NCI-H510A treated with DMSO at 0.1 percent for 48 hours (cell line): ENCODE data around the gene TTBK1.

Source experiments
- DNase-seq: peaks from one replicate; lab custom pipeline; 2025; lab: John Stamatoyannopoulos, UW

The TTBK1 gene

GRCh38 chr6:43223175-43223574, 20.1 kb upstream of the TTBK1 start:
- DNase-seq, result no peak

DNA sequence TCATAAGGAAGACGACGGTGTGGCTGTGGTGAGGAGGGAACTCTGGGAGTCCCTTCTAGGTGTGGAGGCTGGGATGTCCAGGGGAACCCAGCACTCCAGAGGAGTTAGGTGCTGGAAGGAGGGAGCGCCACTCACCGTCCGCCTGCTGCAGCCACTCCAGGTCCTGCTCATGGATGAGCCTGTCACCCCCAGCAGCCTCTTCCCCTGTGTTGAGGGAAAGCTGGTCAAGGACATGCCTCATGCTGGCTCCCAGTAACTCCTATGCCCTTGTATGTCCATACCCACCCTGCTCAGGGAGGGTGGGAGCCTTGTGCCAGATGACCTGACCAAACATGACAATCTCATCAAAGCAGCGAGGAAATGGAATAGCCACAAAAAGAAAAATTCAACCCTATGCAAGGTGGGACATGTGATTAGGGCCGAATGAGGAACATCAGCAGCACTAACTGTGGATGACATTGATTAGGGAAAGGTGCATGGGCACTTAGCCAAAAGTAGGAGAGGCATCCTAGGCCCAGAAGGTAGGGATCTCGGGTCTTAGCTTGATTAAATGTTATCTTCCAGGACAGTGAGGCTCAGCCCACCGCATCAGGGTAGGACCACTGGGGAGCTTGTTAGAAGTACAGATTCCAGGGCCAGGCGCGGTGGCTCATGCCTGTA, 17.0 kb upstream of the TTBK1 start:
- no peak for DNase-seq

DNA sequence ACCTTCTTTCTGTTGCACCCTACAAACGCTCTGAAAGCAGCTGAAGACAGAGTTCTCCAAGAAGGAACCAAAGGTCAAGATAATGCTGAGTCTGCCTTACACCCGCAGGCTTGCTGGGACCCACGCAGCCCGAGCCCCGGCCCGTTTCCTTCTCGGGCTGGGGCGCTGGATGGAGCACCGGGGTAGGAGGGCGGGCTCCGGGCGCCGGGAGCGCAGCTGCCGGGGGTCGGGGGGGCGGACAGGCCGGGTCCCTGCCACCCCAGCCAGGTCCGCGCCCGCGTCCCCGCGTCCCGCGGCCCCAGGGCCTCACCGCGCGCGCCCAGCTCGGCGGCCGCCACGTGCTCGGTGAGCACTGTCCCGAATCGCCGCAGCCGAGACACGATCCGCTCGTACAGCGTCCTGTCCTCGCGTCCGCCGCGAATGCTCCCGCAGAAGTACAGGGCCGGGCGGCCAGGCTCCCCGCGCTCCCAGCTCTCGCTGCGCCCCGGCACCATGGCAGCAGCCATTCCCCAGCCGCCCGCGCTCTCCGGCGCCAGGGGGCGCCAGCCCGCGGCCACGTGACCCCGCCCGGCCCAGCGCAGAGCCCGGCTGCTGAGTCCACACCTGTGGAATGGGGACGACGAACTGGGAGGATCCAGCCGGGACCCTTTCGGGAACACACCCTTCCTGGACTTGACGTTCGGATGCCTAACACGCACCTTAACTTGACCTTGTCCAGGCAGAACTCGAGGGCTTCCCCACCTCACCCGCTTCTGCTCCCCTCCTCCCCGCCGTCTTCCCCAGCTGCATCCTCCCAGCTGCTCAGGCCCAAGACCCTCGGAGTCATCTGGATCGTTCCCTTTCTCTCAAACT, 14.1 kb upstream of the TTBK1 start, which contains the start of gene DNPH1:
DNPH1 (minus strand) TSS at position 531 of the 852 bp plus-strand sequence; CDS start at position 506, 25 bp downstream.
- DNase-seq, result peak; percentile 71

- DNase-seq, result no peak
Observed at GRCh38 chr6:43229803-43230620, 13.3 kb upstream of the TTBK1 start.

GRCh38 chr6:43231053-43231452, 12.2 kb upstream of the TTBK1 start:
- DNase-seq, result no peak

GRCh38 chr6:43231735-43232450, 11.4 kb upstream of the TTBK1 start:
- DNase-seq, result no peak

- no peak for DNase-seq
Observed at GRCh38 chr6:43235841-43236240, 7.4 kb upstream of the TTBK1 start.

- DNase-seq, result no peak
Observed at GRCh38 chr6:43239054-43239453, 4.2 kb upstream of the TTBK1 start.

GRCh38 chr6:43240950-43241349, 2.3 kb upstream of the TTBK1 start:
- no peak for DNase-seq

GRCh38 chr6:43241446-43241845, 1.8 kb upstream of the TTBK1 start:
- no peak for DNase-seq

GRCh38 chr6:43243664-43244321, 512 bp downstream of the TTBK1 start:
- peak; percentile 23 for DNase-seq

DNA sequence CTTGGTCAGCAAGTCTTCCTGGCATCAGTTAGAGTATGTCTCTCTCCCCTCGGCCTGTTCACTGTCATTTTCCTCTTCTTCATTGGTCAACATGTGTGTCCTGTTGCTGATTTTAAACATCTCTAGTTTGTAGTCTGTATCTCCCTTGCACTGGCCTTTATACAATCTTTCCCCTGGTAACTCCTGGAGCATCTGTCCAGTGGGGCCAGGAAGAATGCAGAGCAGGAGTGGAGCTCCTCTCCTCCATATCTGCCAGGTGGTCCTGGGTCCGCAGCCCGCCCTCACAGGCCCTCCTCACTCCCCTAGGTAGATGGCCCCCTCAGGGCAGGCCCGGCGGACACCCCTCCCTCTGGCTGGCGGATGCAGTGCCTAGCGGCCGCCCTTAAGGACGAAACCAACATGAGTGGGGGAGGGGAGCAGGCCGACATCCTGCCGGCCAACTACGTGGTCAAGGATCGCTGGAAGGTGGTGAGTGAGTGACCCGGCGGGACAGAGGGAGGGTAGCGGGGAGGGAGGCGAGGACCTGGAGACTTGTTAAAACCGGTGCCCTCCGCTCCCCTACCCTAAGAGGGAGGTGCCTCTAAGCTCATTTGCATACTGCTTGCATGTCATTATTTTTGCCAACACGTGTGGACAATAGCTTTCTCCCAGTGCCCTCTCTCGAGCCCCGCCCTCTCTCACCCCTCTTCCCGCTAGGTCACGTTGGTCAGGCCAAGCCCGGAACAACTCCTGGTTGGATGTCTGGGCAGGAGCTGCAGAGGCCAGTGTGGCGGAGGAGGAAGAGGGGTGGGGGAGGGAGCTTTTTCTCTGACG, 3.2 kb downstream of the TTBK1 start:
- peak; percentile 93 for DNase-seq

DNA sequence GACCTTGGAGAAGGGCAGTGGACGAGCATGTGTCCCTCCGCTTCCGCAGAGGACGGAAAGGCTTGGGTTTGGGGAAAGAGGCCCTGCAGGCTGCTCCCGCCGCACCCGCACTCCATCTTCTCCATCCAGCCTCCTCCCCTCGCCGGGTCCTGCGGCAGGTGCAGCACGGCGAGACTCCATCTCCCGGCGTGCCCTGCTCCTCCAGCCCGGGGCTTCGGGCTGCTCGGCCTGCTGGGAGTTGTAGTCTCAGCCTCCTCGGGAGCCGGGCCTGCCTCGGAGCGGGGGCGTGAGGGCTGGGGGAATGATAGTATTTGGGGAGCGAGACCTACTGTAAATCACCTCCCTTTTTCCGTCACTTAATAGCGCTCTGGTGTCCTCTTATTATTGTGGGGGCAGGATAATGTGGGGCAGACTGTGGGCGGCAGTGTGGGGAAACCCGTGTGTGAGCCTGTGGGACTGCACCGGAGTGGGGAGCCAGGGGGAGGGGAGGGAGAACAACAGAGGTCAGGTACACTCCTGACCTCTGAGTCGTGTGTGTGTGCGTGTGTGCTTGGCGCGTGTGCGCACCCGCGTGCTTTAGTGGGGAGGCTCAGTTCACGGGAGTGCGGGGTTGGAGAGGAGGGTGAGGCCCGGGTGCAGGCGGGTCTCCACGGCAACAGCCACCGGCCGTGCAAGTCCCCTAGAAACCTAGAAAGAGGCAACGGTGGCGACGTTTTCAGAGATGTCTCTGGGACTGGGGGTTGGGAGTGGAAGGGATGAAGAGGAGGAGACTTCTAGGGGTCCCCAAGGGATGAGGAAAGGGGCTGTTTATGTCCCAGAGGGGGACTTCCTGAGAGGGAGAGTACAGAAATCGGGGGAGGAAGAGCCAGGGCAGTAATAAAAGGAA, 4.1 kb downstream of the TTBK1 start:
- DNase-seq, result peak; percentile 93

DNA sequence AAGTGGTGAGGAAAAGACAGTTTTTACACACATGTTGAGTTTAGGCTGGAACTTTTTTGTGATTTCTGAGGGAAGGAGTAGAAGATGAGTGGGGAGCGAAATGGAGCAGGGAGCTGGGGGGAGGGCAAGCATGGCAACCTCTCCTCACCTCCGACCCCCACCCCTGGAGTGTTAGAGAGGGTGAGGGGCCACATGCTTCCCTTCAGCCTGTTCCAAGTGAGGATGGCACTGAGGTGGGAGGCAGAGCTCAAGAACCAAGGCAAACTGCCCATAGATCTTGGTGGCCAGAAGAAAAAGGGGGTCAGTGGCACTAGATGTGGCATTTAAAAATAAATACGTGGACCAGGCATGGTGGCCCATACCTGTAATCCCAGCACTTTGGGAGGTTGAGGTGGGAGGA, 4.8 kb downstream of the TTBK1 start:
- DNase-seq, result no peak

DNA sequence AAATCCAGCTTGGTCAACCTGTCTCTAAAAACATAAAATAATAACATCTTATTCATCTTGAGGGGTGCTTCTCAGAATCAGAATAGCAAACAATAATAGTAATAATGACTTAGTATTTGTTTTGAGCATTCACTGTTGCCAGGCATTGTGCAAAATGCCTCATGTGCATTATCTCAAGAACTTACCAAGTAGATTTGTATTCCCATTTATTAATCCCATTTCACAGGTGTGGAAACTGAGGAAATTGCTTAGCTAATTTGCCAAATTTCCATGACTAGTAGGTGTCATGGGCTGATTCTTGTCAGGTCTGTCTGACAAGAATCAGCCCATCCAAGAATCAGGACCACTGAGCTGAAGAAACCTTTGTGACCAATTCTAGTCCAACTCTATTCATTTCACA, 5.5 kb downstream of the TTBK1 start:
- no peak for DNase-seq

- DNase-seq, result peak; percentile 54
Observed at GRCh38 chr6:43250992-43251373, 7.7 kb downstream of the TTBK1 start.

GRCh38 chr6:43253401-43253800, 10.1 kb downstream of the TTBK1 start:
- DNase-seq, result no peak

DNA sequence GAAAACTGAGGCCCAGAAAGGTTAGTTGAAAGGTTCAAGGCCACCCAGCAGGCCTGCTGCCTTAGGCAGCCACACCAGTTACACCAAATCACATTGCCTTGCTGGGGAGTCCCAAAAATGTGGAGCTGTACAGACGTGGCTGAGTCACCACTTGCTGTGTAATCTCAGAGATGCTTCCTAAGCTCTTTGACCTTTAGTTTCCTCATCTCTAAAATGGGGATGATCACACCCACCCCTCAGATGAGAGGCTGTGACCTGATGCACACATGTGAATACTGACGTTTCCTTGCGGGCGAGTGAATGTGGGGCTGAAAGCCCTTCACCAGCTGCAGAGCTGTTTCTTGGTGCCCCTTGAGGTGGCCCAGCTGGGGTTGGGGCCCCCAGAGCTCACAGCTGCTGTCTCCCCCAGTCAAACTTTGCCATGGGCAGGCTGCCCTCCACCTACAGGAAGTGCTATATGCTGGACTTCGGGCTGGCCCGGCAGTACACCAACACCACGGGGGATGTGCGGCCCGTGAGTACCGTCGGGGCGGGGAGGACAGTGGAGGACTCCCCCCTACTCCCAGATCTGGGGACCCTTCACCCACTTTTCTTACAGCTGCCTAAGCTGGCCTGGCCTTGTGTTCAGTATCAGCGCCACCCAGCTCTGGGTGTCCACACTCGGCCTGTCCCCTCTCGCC, 11.0 kb downstream of the TTBK1 start:
- no peak for DNase-seq

DNA sequence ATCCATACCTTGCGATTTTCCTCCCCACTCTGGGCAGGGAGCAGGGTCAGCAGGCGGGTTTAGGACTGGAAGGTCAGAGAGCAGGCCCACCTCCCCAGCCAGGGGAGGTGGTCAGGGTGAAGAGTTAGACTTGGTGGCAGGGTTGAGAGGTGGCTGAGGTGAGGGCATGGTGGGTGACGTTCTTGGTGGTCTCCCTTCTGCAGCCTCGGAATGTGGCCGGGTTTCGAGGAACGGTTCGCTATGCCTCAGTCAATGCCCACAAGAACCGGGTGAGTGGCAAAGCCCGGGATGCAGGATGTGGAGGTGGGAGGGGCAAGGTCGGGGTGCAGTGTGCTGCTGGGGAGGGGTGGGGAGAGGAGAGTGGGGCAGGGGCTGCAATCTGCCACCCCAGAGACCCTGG, 11.6 kb downstream of the TTBK1 start:
- DNase-seq, result no peak
